Heart left ventricle (tissue), 13 donors: Measurements from ENCODE around the gene C1orf159.

Experiments
- CTCF ChIP-seq, 12 donors: fragments of 200-600 bp; sonication (generic) in 4 of 12; IDR thresholded peaks; one replicate each; pipeline versions ENCODE4 v1.5.0 to v1.8.0; 2018 to 2022; ENCODE audit warnings: antibody characterized with exemption in 12 of 12, mild to moderate bottlenecking in 5 of 12
- POLR2A ChIP-seq, 2 donors: fragments of 450-650 bp; IDR thresholded peaks; one replicate each; pipeline ENCODE4 v1.6.1; 2017; ENCODE audit warnings: antibody characterized with exemption in 2 of 2, mild to moderate bottlenecking in 2 of 2, moderate library complexity in 2 of 2
- donor health status: ischemic (EF 13 %, LVEDD 7.1; RV severe dilation, severe dysfunction).
- donor health status: DM: no; HTN: yes; CAD: no.
- donor health status: DM: no; HTN: no; CAD: no.
- donor health status: ischemic (EF 25% LVEDD 6.9; RV normal size, moderate dysfunction).
- donor health status: ischemic (EF 25% LVEDD 5.7; RV mildly dilated, moderate dysfunction).
- donor health status: ischemic (EF 35%, LVEDD 5.7; RV mildly dilated, moderate dysfunction).
- donor health status: nonischemic (EF 11% LVEDD 7.7; RV severe dilation, severe dysfunction).
- donor health status: DM: yes; HTN: yes; CAD: no.
- donor health status: PGD.
- donor health status: ischemic (EF 29% LVEDD 5.4; RV normal size, mild dysfunction).
- donor health status: nonischemic (EF 23%, LVEDD 6.1; RV moderate dilation, normal function).

- TF ChIP-seq CTCF (IDR thresholded peaks at IDR 0.05) = no peak
- TF ChIP-seq POLR2A (IDR thresholded peaks at IDR 0.05) = no peak
Measured at GRCh38 chr1:1165485-1165884, 49.6 kb upstream of the C1orf159 start.
